HepG2 (cell line): ENCODE measurements around the gene DDX6. TPM values are rescaled to one million over a fixed set of nuclear protein-coding genes. Genes with fewer than 3 reads are reported as not detected.

Source experiments
- ATF3 ChIP-seq: sonication (generic); formaldehyde crosslinking; IDR thresholded peaks from 2 replicates; pipeline ENCODE4 v1.4.0; 2020; ENCODE audit warnings: missing genetic modification reagents
- HIVEP1 ChIP-seq: sonication (generic); formaldehyde crosslinking; IDR thresholded peaks from 2 replicates; pipeline ENCODE4 v1.4.0; 2020; ENCODE audit warnings: mild to moderate bottlenecking, missing genetic modification reagents
- HNF1A ChIP-seq, 2 experiments: sonication (generic) in 1 of 2; formaldehyde crosslinking in 1 of 2; IDR thresholded peaks; 2 replicates each; pipeline versions ENCODE4 v1.4.0 to v1.6.1; 2016 to 2020; ENCODE audit warnings: borderline replicate concordance in 1 of 2, low read depth in 1 of 2, mild to moderate bottlenecking in 1 of 2, missing genetic modification reagents in 1 of 2
- HNF4G ChIP-seq, 2 experiments: sonication (generic) in 1 of 2; formaldehyde crosslinking in 1 of 2; IDR thresholded peaks; 2 replicates each; pipeline versions ENCODE4 v1.4.0 to v1.6.1; 2011 to 2020; ENCODE audit warnings: borderline replicate concordance in 2 of 2, low read depth in 2 of 2, mild to moderate bottlenecking in 2 of 2, low read length in 1 of 2, missing genetic modification reagents in 1 of 2, moderate library complexity in 1 of 2
- KLF9 ChIP-seq: IDR thresholded peaks from 2 replicates; pipeline ENCODE4 v1.6.1; 2016; ENCODE audit warnings: low read depth
- LBX2 ChIP-seq: sonication (generic); formaldehyde crosslinking; IDR thresholded peaks from 2 replicates; pipeline ENCODE4 v1.5.0; 2020; ENCODE audit warnings: missing genetic modification reagents, mild to moderate bottlenecking, borderline replicate concordance
- MXD4 ChIP-seq: IDR thresholded peaks from 2 replicates; pipeline ENCODE4 v1.6.1; 2016; ENCODE audit warnings: mild to moderate bottlenecking, missing biosample characterization, missing genetic modification reagents
- NFE2 ChIP-seq: sonication (generic); formaldehyde crosslinking; IDR thresholded peaks from 2 replicates; pipeline ENCODE4 v1.4.0; 2020; ENCODE audit warnings: missing genetic modification reagents
- NR2C2 ChIP-seq: sonication (generic); formaldehyde crosslinking; IDR thresholded peaks from 2 replicates; pipeline ENCODE4 v1.4.0; 2020; ENCODE audit warnings: missing genetic modification reagents, mild to moderate bottlenecking, moderate library complexity, borderline replicate concordance
- NR2F2 ChIP-seq: IDR thresholded peaks from 2 replicates; pipeline ENCODE4 v1.6.1; 2012; ENCODE audit warnings: low read depth, inconsistent platforms, borderline replicate concordance
- POLR2A ChIP-seq, 2 experiments: IDR thresholded peaks; 2 replicates each; pipeline ENCODE4 v1.6.1; 2011; ENCODE audit warnings: low read depth in 2 of 2, low read length in 2 of 2, mild to moderate bottlenecking in 1 of 2, moderate library complexity in 1 of 2; ENCODE audit not compliant: insufficient read depth in 1 of 2
- REXO4 ChIP-seq: sonication (generic); formaldehyde crosslinking; IDR thresholded peaks from 2 replicates; pipeline ENCODE4 v1.8.0; 2022; ENCODE audit warnings: missing genetic modification reagents, mild to moderate bottlenecking, borderline replicate concordance
- RXRB ChIP-seq: IDR thresholded peaks from 2 replicates; pipeline ENCODE4 v1.6.1; 2016; ENCODE audit warnings: borderline replicate concordance, missing genetic modification reagents, missing compliant biosample characterization
- SRF ChIP-seq: IDR thresholded peaks from 2 replicates; pipeline ENCODE4 v1.6.1; 2011; ENCODE audit warnings: mild to moderate bottlenecking, low read depth, low read length, moderate library complexity
- SSRP1 ChIP-seq: IDR thresholded peaks from 2 replicates; pipeline ENCODE4 v1.6.1; 2016; ENCODE audit warnings: control low read depth
- TAF1 ChIP-seq: sonication (generic); formaldehyde crosslinking; IDR thresholded peaks from 2 replicates; pipeline ENCODE4 v1.4.0; 2020; ENCODE audit warnings: missing genetic modification reagents
- ZBTB7B ChIP-seq: sonication (generic); formaldehyde crosslinking; IDR thresholded peaks from 2 replicates; pipeline ENCODE4 v1.4.0; 2020; ENCODE audit warnings: missing genetic modification reagents
- ZNF644 ChIP-seq: IDR thresholded peaks from 2 replicates; pipeline ENCODE4 v1.6.1; 2016; ENCODE audit warnings: low read depth
- ZNF703 ChIP-seq: sonication (generic); formaldehyde crosslinking; IDR thresholded peaks from 2 replicates; pipeline ENCODE4 v1.5.1; 2020; ENCODE audit warnings: missing genetic modification reagents, mild to moderate bottlenecking, moderate library complexity, borderline replicate concordance
- ZNF747 ChIP-seq: sonication (generic); formaldehyde crosslinking; IDR thresholded peaks from 2 replicates; pipeline ENCODE4 v1.8.1; 2023; ENCODE audit warnings: missing genetic modification reagents, mild to moderate bottlenecking, borderline replicate concordance
- ZNF772 ChIP-seq: sonication (generic); formaldehyde crosslinking; IDR thresholded peaks from 2 replicates; pipeline ENCODE4 v1.5.0; 2020; ENCODE audit warnings: mild to moderate bottlenecking, missing genetic modification reagents
- ZNF850 ChIP-seq: sonication (generic); formaldehyde crosslinking; conservative IDR thresholded peaks from 2 replicates; pipeline ENCODE4 v1.9.0; 2021; ENCODE audit warnings: mild to moderate bottlenecking, missing genetic modification reagents
- ZNF878 ChIP-seq: sonication (generic); formaldehyde crosslinking; IDR thresholded peaks from 2 replicates; pipeline ENCODE4 v1.8.1; 2023; ENCODE audit warnings: mild to moderate bottlenecking, missing genetic modification reagents, moderate library complexity
- polyA plus RNA-seq, 8 experiments: library from polyadenylated mRNA; depleted of rRNA in 3 of 8; stranded (reverse) in 7 of 8; unstranded in 1 of 8; fragments of >200 nt; fragmentation: Illumina TruSeq in 4 of 8; extraction: Trizol in 4 of 8; gene quantifications; 2 replicates each; pipeline versions ENCODE4 v1.2.1 to v1.2.3, GENCODE V29; 2011 to 2016; ENCODE audit warnings: low read depth in 4 of 8, missing spikeins in 1 of 8, mixed read lengths in 1 of 8; ENCODE audit not compliant: insufficient read depth in 1 of 8
- total RNA-seq, 5 experiments: library from RNA; depleted of rRNA; stranded (reverse); fragments of >200 nt; fragmentation: Illumina TruSeq; extraction: Trizol; gene quantifications; 2 replicates each; pipeline ENCODE4 v1.2.3, GENCODE V29; 2016; ENCODE audit warnings: low read depth in 1 of 5
- TF ChIP-seq, protein P1 (sequence below): sonication (generic); formaldehyde crosslinking; IDR thresholded peaks from 2 replicates; pipeline ENCODE4 v1.5.1; 2020; ENCODE audit warnings: missing genetic modification reagents, mild to moderate bottlenecking, borderline replicate concordance

The DDX6 gene
- total and polyA plus RNA-seq, 2 of the 13 experiments (the other 11 are each of a cell fraction or from before 2014, with no cell fraction given): 20.9 to 59.2 TPM

DNA sequence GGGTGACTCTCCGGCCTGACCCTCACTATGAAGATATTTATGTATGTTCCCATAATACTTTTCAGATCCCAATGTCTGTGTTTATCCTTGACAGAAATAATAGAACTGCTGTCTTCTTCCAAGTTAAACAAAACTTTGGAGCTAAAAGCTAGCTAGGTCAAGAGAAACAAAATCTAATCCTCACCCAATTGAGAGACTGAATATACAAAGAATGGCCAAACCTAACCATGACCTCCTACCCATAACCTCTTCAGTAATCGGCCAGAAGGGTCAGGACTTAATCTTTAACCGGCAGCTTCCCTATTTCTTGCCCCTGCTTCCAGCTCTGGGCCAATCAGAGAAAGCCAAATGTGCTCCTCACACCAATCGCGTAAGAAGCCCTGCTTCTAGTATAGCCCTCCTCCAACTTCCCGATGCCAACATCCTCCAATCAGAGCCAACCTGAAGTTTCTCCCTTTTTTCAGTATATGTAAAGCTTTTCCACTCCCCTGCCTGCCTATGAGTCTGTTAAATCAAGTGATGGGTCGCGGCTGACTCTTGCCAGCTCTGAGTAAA, 1.7 kb upstream of the DDX6 start (continued):
- TF ChIP-seq LBX2 (CRISPR knock-in tag) (no peak), ZNF644 (CRISPR knock-in tag) (no peak), SSRP1 (CRISPR knock-in tag) (no peak), ZNF878 (CRISPR knock-in tag) (0 out of 2 replicates have a peak, but pooled peaks have one; percentile 57), KLF9 (CRISPR knock-in tag) (0 out of 2 replicates have a peak, but pooled peaks have one; percentile 22), ATF3 (CRISPR knock-in tag) (no peak), HIVEP1 (CRISPR knock-in tag) (no peak), NFE2 (no peak), RXRB (CRISPR knock-in tag) (peak; percentile 70), ZNF850 (CRISPR knock-in tag) (no peak), POLR2A (IDR thresholded peaks at IDR 0.05; ENCODE audit: insufficient read depth in 1 of 2, low read depth in 2 of 2, low read length in 2 of 2) (peak; percentile 80 to 85), ZNF703 (no peak), HNF1A (IDR thresholded peaks at IDR 0.05; ENCODE audit: low read depth) (peak; percentile 73; the same call in 1 of the 2 replicates), HNF1A (CRISPR knock-in tag; IDR thresholded peaks at IDR 0.05; ENCODE audit: borderline replicate concordance) (peak; percentile 78; the same call in 1 of the 2 replicates), MXD4 (CRISPR knock-in tag) (peak; percentile 44; the same call in 1 of the 2 replicates), NR2F2 (peak; percentile 60; the same call in 1 of the 2 replicates), ZNF772 (CRISPR knock-in tag) (peak; percentile 46; the same call in 1 of the 2 replicates), SRF (peak; percentile 2; the same call in 1 of the 2 replicates), ZBTB7B (CRISPR knock-in tag) (peak; percentile 35; the same call in 1 of the 2 replicates), HNF4G (IDR thresholded peaks at IDR 0.05; ENCODE audit: borderline replicate concordance, low read depth, low read length) (no peak), HNF4G (CRISPR knock-in tag; IDR thresholded peaks at IDR 0.05; ENCODE audit: borderline replicate concordance, low read depth) (no peak), TAF1 (CRISPR knock-in tag) (peak; percentile 60), REXO4 (CRISPR knock-in tag) (no peak), ZNF747 (CRISPR knock-in tag) (no peak), NR2C2 (CRISPR knock-in tag) (peak; percentile 64)
- TF ChIP-seq, protein P1, sequence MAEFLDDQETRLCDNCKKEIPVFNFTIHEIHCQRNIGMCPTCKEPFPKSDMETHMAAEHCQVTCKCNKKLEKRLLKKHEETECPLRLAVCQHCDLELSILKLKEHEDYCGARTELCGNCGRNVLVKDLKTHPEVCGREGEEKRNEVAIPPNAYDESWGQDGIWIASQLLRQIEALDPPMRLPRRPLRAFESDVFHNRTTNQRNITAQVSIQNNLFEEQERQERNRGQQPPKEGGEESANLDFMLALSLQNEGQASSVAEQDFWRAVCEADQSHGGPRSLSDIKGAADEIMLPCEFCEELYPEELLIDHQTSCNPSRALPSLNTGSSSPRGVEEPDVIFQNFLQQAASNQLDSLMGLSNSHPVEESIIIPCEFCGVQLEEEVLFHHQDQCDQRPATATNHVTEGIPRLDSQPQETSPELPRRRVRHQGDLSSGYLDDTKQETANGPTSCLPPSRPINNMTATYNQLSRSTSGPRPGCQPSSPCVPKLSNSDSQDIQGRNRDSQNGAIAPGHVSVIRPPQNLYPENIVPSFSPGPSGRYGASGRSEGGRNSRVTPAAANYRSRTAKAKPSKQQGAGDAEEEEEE: no peak
